HG03066 (cell line): ENCODE measurements around the gene GTPBP10.

ENCODE experiments used
- ATAC-seq: cut with Tn5 transposase; IDR thresholded peaks from one replicate; pipeline ENCODE4 v1.9.1; 2021; ENCODE audit warnings: low read depth; ENCODE audit not compliant: unreplicated experiment

GTPBP10 gene

DNA sequence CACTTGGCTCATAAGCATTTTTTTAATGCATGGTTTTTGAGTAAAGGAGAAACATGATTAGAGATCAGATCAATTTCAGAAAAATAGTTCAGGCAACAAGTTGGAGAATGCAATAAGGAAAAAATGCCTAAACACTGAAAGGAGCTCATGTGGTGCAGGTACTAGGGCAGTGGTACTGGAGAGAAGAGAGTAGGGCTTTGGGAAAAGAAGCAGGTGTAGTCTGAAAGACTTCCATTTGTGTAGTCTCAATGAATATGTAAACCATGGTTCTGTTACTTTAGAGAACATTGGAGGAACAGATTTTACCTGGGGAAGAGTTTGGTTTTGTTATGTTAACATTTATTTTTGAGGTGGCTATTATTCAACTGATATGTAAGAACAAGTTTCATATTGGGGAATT is 5.5 kb downstream of the GTPBP10 start:
- no peak for ATAC-seq

DNA sequence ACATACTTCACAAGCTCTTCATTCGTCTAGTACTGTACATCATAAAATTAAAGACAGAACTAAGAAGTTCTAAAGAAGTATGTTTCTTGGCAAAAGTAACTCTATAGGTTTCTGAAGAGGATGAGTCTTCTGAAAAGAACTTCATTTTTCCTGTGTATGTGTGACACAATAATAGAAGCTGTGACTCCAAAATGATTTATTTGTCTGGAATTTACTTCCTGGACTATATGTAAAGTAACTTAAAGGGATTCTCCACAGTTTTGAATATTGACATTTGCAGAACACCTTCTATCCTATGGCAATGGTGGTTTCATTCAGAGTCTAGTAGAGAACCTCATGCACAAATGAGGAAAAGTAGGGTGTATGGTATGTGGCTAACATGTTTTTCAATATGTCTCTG is 36.9 kb downstream of the GTPBP10 start:
- no peak for ATAC-seq

DNA sequence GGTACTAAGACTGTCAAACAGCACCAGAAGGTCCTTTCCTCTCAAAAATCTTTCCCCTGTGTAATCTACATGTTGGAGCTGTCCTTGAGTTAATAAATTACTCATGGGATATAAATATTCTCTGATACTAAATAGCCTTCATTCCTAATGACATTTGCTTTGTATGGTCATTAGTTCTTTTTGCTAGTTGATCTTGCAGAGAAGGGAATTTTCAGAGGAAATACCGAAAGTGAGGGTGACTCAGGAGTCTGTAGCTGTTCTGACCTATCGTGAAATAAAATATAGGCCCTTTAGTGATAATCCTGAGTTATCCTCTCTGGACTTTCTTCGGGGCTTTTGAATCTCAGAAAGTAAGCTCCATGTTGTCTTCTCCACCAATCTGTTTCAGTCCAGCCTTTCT is 37.3 kb downstream of the GTPBP10 start:
- ATAC-seq, result no peak

DNA sequence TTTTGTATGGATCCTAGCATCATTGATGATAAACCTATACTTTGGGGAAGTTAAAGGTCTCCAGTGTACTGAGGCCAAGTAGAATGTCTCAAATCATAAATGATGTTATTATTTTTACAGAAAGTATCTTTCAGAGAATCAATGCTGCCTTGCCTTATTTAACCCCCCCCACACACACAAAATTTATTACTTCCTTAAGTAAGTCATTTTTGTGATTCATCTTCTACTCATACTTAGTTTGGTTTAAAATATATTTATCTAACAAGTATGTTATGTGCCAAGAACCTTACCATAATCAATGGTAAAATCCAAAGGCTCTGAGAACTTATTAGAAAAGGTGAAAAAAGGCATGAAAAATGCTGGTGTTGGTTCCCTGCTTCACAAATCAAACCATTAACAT is 37.9 kb downstream of the GTPBP10 start:
- ATAC-seq, result no peak

DNA sequence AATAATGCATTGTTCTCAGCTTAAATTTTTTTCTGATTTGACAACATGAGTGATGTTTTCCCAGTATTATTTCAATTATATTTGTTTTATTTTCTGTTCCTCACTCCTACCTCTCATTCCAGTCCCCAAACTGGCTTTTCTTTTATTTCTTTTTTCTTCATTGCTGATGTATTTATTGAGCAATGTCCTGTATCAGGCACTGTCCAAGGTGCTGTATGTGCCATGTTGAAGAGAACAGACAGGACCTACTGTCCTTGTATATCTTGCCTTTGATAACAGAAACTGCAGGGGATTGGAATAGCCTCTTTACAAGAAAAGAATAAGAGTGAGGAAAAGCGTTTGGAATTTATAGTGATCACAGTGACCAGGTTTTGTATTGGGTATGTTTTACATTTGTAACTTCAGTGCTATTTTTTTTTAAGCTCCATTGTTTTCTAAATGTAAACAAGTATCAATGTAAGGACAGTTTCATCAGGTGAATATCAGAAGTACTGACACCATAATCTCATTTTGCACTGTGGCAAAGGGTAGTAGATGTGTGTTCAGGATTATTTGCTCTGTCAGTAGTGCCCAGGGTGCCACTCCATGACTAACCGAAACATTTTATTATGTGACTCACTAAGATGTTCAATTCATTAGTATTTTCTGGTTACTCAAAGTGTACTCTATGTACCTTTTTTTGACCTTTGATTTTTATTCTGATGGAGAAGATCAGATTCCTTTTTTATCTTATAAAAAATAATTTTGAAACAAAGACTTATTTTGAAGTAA is 41.1 kb downstream of the GTPBP10 start:
- ATAC-seq, result no peak

DNA sequence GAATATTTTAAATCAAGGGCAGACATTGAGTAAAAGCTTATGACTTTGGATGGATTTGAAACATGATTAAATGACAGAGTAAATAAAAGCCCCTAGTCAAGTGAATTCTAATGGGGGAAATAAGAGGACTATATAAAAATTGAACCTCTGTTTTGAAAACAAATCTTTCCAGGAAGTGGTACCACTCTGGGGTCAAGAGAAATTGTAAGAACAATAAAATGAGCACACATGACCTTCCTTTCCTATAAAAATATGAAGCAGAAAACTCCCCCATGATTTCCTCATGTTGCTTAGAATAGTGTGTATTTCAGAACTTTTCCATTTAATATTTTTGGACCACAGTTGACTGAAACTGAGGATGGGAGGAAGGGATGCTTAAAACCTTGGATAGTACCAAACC is 44.4 kb downstream of the GTPBP10 start:
- ATAC-seq, result no peak

DNA sequence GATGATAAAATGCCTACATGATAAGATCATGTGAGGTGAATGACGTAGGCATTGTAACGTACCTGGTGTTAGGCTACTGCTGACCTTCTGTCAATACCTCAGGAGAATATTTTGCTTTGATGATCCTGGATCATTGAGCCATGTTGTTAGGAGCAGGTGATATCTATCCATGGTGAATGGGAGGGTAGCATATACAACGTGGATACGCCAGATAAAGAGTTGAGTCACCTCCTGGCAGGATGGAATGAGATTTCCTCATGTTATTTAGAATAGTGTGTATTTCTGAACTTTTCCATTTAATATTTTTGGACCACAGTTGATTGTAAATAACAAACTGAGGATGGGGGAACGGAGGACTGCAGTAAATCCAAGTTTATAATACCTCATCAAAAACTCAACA is 45.0 kb downstream of the GTPBP10 start:
- ATAC-seq, result no peak

DNA sequence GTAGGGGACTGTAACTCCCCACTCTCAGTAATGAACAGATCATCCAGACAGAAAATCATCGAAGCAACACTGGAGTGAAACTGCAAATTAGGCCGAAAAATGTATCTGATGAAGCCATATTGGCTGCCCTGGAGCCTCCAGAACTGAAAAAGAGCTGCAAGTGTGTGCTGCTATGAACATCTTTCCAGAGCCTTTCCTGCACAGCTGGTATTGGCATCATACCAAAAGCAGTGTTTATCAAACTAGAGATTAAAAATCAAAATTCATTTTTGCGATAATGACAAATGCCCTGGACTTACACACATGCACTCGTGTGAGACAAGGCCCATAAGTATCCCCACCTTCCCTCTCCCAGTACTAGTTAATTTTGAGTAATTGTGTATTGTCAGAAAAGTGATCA is 49.9 kb downstream of the GTPBP10 start:
- ATAC-seq, result no peak

DNA sequence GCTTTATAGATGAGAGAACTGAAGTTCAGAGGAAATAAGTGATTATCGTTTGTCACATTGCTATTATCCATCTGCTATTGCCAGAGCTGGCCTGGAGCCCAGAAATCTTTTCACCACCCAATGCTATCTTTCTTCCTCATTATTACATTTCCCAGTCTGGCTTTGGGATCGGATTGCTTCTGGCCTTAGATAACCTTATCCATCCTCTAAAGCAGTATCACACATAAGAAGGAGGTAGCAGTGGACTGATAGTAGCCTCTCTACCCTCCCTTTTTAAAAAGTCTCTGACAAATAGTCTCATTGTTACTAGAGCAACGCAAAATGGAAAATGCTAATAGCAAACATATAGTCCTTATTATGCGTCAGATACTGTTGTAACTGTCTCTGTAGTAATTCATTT is 55.5 kb downstream of the GTPBP10 start:
- ATAC-seq, result no peak

DNA sequence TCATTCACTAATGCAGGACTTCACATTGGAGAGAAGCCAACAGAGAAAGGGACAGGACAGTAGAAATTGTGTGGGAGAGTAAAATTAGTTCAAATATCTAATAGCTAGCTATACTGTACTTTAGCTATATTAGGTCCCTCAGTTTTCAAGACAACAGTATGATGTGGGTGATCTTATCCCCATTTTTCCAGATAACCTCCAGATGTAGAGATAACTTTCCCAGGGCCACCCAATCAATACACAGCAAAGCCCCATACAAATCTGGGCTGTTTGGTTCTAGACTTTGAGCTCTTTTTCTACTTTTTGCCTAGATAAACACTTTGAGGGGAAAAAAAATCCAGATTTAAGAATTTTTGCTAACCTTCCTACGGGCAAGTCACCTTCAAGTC is 56.3 kb downstream of the GTPBP10 start:
- no peak for ATAC-seq

DNA sequence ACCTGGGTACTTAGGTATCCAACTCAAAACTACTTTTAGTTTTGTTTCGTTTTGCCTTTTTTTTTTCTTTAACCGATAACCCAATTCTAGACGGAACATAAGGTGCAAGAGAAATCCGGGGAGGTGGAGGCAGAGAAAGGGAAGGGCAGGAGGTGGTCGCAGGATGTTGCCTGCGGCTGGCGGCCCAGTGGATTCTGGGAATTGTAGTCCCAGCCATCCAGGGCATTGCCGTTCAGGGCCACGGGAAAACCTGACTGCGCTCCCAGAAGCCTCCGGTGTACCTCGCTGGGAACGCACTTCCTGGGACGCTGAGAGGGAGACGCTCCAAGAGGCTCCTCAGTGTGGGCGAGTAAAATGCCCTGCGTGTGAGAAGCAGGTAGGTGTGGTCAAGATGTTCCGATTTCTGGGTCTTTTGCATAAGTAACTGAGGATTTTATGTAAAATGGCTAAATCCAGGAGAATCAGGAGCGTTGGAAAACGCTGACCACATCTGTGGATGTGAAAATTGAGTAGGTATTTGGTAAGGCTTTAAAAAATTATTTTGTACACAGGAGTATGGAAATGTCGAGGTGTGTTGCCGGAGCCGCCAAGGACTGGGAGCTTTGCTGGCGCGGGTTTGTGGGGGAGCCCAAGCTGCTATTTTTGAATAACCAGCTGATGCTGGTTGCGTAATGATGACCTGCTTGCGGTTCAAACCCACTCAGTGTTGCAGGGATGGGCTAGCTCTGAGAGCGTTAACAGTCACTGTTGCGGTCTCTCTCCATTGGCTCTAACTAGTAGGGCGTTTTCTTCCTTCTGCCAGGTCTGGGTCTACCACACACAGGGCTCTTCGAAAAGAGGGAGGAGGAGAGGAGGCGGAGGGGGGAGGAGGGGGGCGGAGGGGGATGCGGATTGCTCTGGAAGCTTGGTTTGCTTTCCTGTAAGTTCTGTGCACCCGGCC is 56.9 kb downstream of the GTPBP10 start, which contains the start of gene CLDN12:
Gene CLDN12 (plus strand): TSS at position 288 of the 940 bp plus-strand sequence. CDS start 9,216 bp downstream, outside the sequence.
- ATAC-seq, result peak; percentile 93

DNA sequence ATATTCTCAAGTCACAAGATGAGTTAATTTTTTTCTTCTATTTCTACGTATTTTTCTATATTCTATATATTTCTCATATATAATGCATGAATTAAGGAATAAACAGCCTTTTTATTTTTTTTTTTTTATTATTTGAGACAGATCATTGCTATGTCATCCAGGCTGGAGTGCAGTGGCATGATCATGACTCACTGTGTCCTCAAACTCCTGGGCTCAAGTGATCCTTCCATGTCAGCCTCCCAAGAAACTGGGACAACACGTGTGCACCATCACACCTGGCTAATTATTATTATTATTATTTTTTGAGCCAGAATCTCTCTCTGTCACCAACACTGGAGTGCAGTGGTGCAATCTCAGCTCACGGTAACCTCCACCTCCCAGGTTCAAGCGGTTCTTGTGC is 58.3 kb downstream of the GTPBP10 start:
- ATAC-seq, result no peak

DNA sequence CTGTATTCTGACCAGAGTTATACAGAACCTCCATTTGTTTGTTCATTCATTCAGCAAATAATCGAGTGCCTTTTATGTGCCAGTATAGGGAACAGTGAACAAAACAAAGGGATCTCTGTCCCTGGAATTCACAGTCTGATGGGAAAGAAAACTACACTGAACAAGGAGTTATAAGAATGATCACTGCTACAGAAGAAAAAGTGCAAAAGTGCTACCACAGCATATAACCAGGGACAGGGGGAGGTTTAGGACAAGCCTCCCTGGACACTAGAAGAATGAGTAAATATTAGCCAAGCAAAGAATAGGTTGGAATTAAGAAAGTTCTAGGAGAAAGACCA is 60.9 kb downstream of the GTPBP10 start:
- no peak for ATAC-seq

DNA sequence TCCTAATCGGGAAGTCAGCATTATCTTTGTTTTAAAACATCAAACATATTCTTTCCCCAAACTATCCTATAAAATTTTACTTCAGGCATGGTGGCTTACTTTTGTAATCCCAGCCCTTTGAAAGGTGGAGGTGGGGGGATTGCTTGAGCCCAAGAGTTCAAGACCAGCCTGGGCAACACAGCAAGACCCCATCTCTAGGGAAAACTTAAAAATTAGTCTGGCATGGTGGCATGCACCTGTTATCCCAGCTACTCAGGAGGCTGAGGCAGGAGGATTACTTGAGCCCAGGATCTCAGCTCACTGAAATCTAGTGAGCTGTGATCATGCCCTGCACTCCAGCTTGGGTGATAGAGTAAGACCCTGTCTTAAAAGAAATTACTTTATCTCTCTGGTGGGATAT is 61.6 kb downstream of the GTPBP10 start:
- ATAC-seq, result no peak

DNA sequence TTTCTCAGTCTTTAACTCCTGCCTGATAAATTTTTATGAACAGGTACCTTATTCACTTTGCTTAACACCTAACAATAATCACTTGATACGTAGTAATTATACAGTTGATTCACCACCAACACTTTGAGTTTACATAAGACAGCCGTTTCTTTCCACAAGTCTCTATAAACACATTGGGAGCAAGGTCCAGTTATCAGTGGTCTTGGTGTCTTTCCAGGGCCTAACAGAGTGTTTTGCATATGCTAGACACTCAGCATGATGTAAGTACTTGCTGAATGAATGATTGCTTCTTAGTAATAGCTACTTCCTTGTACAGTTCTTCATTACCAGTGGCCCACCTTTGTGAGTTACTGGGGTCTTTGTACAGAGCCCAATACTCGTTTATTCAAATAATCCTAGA is 63.2 kb downstream of the GTPBP10 start:
- no peak for ATAC-seq

DNA sequence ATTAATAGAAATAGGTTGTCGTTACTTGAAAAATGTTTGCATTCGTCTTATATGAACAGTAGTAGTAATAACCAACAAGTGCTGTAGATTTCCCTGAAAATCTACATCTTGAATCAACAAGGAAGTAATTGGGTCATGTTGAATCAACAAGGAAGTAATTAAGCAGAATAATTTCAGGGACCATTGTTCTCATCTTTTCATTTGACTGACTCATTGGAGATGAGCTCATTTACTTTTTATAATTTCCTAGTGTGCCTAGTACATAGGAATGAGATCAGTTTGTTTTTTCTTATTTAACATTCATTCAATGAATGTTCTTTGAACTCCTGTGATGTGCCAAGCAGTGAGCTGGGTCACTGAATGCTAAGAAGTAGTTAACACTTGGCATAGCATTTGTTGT is 65.0 kb downstream of the GTPBP10 start:
- no peak for ATAC-seq

DNA sequence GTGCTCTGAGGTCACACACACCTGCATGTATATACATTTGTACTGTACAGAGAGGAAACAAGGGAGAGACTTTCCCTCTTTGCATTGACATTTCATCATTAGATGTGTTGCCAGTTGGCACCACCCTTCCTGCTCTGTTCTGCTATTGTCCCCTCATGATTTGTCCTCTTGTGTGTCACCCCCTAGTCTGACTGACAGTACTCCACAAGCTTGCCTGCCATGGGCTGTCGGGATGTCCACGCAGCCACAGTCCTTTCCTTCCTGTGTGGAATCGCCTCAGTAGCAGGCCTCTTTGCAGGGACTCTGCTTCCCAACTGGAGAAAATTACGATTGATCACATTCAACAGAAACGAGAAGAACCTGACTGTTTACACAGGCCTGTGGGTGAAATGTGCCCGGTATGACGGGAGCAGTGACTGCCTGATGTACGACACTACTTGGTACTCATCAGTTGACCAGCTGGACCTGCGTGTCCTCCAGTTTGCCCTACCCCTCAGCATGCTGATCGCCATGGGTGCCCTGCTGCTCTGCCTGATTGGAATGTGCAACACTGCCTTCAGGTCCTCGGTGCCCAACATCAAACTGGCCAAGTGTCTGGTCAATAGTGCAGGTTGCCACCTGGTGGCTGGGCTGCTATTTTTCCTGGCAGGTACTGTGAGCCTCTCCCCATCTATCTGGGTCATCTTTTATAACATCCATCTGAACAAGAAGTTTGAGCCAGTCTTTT is 66.1 kb downstream of the GTPBP10 start:
- ATAC-seq, result no peak

DNA sequence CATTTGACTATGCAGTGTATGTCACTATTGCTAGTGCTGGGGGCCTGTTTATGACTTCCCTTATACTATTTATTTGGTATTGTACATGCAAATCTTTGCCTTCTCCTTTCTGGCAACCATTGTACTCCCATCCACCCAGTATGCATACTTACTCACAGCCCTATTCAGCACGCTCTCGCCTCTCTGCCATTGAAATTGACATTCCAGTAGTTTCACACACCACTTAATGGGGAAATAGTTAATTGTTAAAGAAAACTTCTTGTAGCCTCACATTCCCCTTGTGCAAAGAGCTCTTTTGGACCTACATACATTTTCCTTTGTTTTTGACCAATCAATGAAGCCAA is 66.6 kb downstream of the GTPBP10 start:
- ATAC-seq, result no peak

DNA sequence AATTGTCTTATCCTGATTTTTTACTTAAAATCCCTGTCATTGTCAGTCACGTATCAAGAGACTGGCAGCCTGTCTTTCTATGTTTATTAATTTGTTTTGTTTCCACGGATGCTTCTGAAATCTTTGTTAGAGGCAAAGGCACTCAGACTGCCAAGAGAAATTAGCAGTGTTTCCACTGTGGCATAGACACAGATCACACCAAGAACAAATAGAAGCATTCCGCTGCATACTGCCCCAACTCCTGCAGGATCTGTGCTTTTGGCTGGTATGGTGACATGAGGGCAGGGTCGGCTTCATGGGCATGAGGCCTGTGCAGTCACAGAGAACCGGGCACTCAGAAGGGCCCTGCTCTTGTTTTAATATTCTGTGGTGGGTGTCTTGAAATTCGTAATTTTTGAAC is 75.1 kb downstream of the GTPBP10 start:
- no peak for ATAC-seq

DNA sequence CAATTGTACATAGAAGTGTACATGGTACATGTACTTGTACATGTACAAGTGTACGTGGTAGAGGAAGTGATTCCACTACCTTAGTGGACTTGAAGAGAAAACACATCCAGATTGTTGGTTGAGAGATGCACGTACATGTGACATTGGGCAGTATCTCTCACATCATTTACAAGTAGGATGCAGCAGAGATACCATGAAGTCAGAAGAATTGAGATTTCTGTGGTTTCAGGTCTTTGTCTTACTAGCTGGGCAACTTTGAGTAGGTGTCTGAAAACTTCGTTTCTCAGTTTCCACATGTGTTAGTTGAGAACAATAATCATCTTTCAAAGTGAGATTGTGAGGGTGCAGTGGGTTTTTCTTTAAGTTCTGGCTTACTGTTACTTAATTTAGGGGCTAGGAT is 78.2 kb downstream of the GTPBP10 start:
- ATAC-seq, result peak; percentile 96

DNA sequence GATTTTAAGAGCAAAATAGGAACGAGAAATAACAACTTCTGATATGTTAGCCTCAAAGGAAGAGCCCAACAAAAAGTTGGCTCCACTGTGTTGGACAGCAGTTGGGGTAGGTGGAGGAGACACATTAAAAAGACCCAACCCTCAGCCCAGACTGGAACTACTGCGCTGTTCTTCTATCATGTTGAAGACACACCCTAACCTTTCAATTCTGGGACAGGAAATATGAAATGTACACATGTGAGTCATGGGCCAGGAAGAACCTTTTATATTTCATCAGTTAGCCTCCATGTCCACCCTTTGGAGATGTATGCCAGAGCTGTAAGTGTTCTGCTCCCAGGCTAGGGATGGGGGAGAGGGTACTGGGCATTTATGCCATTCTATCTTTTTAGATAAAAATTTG is 78.9 kb downstream of the GTPBP10 start:
- no peak for ATAC-seq
